Measurements from ENCODE around the gene HNF4A.

Gene HNF4A

GRCh38 chr20:44459271-44459670 is 103.8 kb downstream of the HNF4A start:
- no peak overlapping the region for H3K18ac ChIP-seq (ENCODE audit: low read length)
- H2AK5ac ChIP-seq (ENCODE audit: low read depth, low read length): no peak overlapping the region
- H3K14ac ChIP-seq (ENCODE audit: low read length): no peak overlapping the region
- H3K4ac ChIP-seq (ENCODE audit: low read length): no peak overlapping the region
- H3K9ac ChIP-seq (ENCODE audit: low read depth, low read length, poor library complexity): no peak overlapping the region
- no peaks in the 10 kb centered on the region for H3K4me1 ChIP-seq (ENCODE audit: control insufficient read depth in 2 of 2, insufficient read depth in 1 of 2, low read depth in 1 of 2, low read length in 2 of 2)
- WGBS, 2 donors (ENCODE audit: extremely low coverage in 2 of 2, insufficient read length in 2 of 2, insufficient replicate concordance in 1 of 2): no CpG with 5 or more reads among the region's 2 CpGs
- no peak overlapping the region for H2BK12ac ChIP-seq (ENCODE audit: low read length)
- H3K4me2 ChIP-seq (ENCODE audit: insufficient read depth, low read length, poor library complexity, severe bottlenecking): no peak overlapping the region
- no peaks in the 10 kb centered on the region for H3K79me1 ChIP-seq (ENCODE audit: low read depth, low read length)
- H3K23ac ChIP-seq (ENCODE audit: low read depth, low read length, poor library complexity): no peak overlapping the region
- no peak overlapping the region for H3K27ac ChIP-seq (replicated peaks; ENCODE audit: low read length)
- no peak overlapping the region for H4K8ac ChIP-seq (ENCODE audit: low read depth, low read length)
- H4K91ac ChIP-seq (ENCODE audit: low read depth, low read length, poor library complexity): no peak overlapping the region
- H3K27me3 ChIP-seq (ENCODE audit: control insufficient read depth in 3 of 3, insufficient read depth in 3 of 3, low read depth in 1 of 3, low read length in 3 of 3): no peaks in the 10 kb centered on the region
- H3K4me3 ChIP-seq (ENCODE audit: low read length in 2 of 2): no peak overlapping the region
- H3K36me3 ChIP-seq (replicated peaks in 1 of 2; ENCODE audit: control insufficient read depth in 2 of 2, insufficient read depth in 2 of 2, low read length in 2 of 2): no peaks in the 10 kb centered on the region
- no peaks in the 10 kb centered on the region for H3K9me3 ChIP-seq (replicated peaks in 1 of 2; ENCODE audit: control insufficient read depth in 2 of 2, insufficient read depth in 1 of 2, low read depth in 1 of 2, low read length in 2 of 2)
- no peak overlapping the region for H2BK15ac ChIP-seq (ENCODE audit: low read length)
- H2AFZ ChIP-seq (ENCODE audit: low read length): no peak overlapping the region
- H2BK120ac ChIP-seq (ENCODE audit: low read depth, low read length): no peak overlapping the region
- no peak overlapping the region for H2BK5ac ChIP-seq (ENCODE audit: low read length)
- no peak for DNase-seq (ENCODE audit: low spot score)

GRCh38 chr20:44460795-44461141 is 105.3 kb downstream of the HNF4A start:
- Histone ChIP-seq H3K4me3 (ENCODE audit: low read length in 2 of 2) (no peak overlapping the region), H3K27ac (replicated peaks; ENCODE audit: low read length) (no peak overlapping the region), H4K91ac (ENCODE audit: low read depth, low read length, poor library complexity) (no peak overlapping the region), H3K4me1 (ENCODE audit: control insufficient read depth in 2 of 2, insufficient read depth in 1 of 2, low read depth in 1 of 2, low read length in 2 of 2) (no peaks in the 10 kb centered on the region), H3K18ac (ENCODE audit: low read length) (no peak overlapping the region), H3K23ac (ENCODE audit: low read depth, low read length, poor library complexity) (no peak overlapping the region), H3K79me1 (ENCODE audit: low read depth, low read length) (no peaks in the 10 kb centered on the region), H2BK120ac (ENCODE audit: low read depth, low read length) (no peak overlapping the region), H3K9ac (ENCODE audit: low read depth, low read length, poor library complexity) (no peak overlapping the region), H4K8ac (ENCODE audit: low read depth, low read length) (no peak overlapping the region), H3K14ac (ENCODE audit: low read length) (no peak overlapping the region), H3K9me3 (replicated peaks in 1 of 2; ENCODE audit: control insufficient read depth in 2 of 2, insufficient read depth in 1 of 2, low read depth in 1 of 2, low read length in 2 of 2) (no peaks in the 10 kb centered on the region), H3K27me3 (ENCODE audit: control insufficient read depth in 3 of 3, insufficient read depth in 3 of 3, low read depth in 1 of 3, low read length in 3 of 3) (peaks cover 0 to 7% (median 0%) of the 10 kb centered on the region in 3 experiments), H3K36me3 (replicated peaks in 1 of 2; ENCODE audit: control insufficient read depth in 2 of 2, insufficient read depth in 2 of 2, low read length in 2 of 2) (no peaks in the 10 kb centered on the region), H2BK12ac (ENCODE audit: low read length) (no peak overlapping the region), H2AK5ac (ENCODE audit: low read depth, low read length) (no peak overlapping the region), H2BK5ac (ENCODE audit: low read length) (no peak overlapping the region), H2BK15ac (ENCODE audit: low read length) (no peak overlapping the region), H3K4ac (ENCODE audit: low read length) (no peak overlapping the region), H3K4me2 (ENCODE audit: insufficient read depth, low read length, poor library complexity, severe bottlenecking) (no peak overlapping the region), H2AFZ (ENCODE audit: low read length) (no peak overlapping the region)
- DNase-seq (ENCODE audit: low spot score): no peak
- no CpG with 5 or more reads among the region's 3 CpGs for WGBS, 2 donors (ENCODE audit: extremely low coverage in 2 of 2, insufficient read length in 2 of 2, insufficient replicate concordance in 1 of 2)

- Histone ChIP-seq H3K18ac (ENCODE audit: low read length) (no peak overlapping the region), H2BK12ac (ENCODE audit: low read length) (no peak overlapping the region), H3K27me3 (ENCODE audit: control insufficient read depth in 3 of 3, insufficient read depth in 3 of 3, low read depth in 1 of 3, low read length in 3 of 3) (peaks cover 0 to 7% (median 0%) of the 10 kb centered on the region in 3 experiments), H2BK5ac (ENCODE audit: low read length) (no peak overlapping the region), H3K4me3 (ENCODE audit: low read length in 2 of 2) (no peak overlapping the region), H3K9ac (ENCODE audit: low read depth, low read length, poor library complexity) (no peak overlapping the region), H2BK120ac (ENCODE audit: low read depth, low read length) (no peak overlapping the region), H2BK15ac (ENCODE audit: low read length) (no peak overlapping the region), H3K4me1 (ENCODE audit: control insufficient read depth in 2 of 2, insufficient read depth in 1 of 2, low read depth in 1 of 2, low read length in 2 of 2) (no peaks in the 10 kb centered on the region), H3K27ac (replicated peaks; ENCODE audit: low read length) (no peak overlapping the region), H3K4me2 (ENCODE audit: insufficient read depth, low read length, poor library complexity, severe bottlenecking) (no peak overlapping the region), H4K8ac (ENCODE audit: low read depth, low read length) (no peak overlapping the region), H2AK5ac (ENCODE audit: low read depth, low read length) (no peak overlapping the region), H2AFZ (ENCODE audit: low read length) (no peak overlapping the region), H3K4ac (ENCODE audit: low read length) (no peak overlapping the region), H4K91ac (ENCODE audit: low read depth, low read length, poor library complexity) (no peak overlapping the region), H3K14ac (ENCODE audit: low read length) (no peak overlapping the region), H3K23ac (ENCODE audit: low read depth, low read length, poor library complexity) (no peak overlapping the region), H3K36me3 (replicated peaks in 1 of 2; ENCODE audit: control insufficient read depth in 2 of 2, insufficient read depth in 2 of 2, low read length in 2 of 2) (no peaks in the 10 kb centered on the region), H3K9me3 (replicated peaks in 1 of 2; ENCODE audit: control insufficient read depth in 2 of 2, insufficient read depth in 1 of 2, low read depth in 1 of 2, low read length in 2 of 2) (no peaks in the 10 kb centered on the region), H3K79me1 (ENCODE audit: low read depth, low read length) (no peaks in the 10 kb centered on the region)
- DNase-seq (ENCODE audit: low spot score): no peak
- no CpG with 5 or more reads among the region's 6 CpGs for WGBS, 2 donors (ENCODE audit: extremely low coverage in 2 of 2, insufficient read length in 2 of 2, insufficient replicate concordance in 1 of 2)
These were observed 105.8 kb downstream of the HNF4A start for GRCh38 chr20:44461142-44461802.

- H3K9ac ChIP-seq (ENCODE audit: low read depth, low read length, poor library complexity): no peak overlapping the region
- no peak overlapping the region for H3K18ac ChIP-seq (ENCODE audit: low read length)
- no peak overlapping the region for H2BK5ac ChIP-seq (ENCODE audit: low read length)
- no peak overlapping the region for H3K27ac ChIP-seq (replicated peaks; ENCODE audit: low read length)
- H3K14ac ChIP-seq (ENCODE audit: low read length): no peak overlapping the region
- H3K4ac ChIP-seq (ENCODE audit: low read length): no peak overlapping the region
- no peak overlapping the region for H2BK120ac ChIP-seq (ENCODE audit: low read depth, low read length)
- no peaks in the 10 kb centered on the region for H3K36me3 ChIP-seq (replicated peaks in 1 of 2; ENCODE audit: control insufficient read depth in 2 of 2, insufficient read depth in 2 of 2, low read length in 2 of 2)
- no peak overlapping the region for H2BK15ac ChIP-seq (ENCODE audit: low read length)
- DNase-seq (ENCODE audit: low spot score): no peak
- no peaks in the 10 kb centered on the region for H3K79me1 ChIP-seq (ENCODE audit: low read depth, low read length)
- H3K4me2 ChIP-seq (ENCODE audit: insufficient read depth, low read length, poor library complexity, severe bottlenecking): no peak overlapping the region
- no peak overlapping the region for H3K23ac ChIP-seq (ENCODE audit: low read depth, low read length, poor library complexity)
- no peak overlapping the region for H4K8ac ChIP-seq (ENCODE audit: low read depth, low read length)
- peaks cover 0 to 7% (median 0%) of the 10 kb centered on the region in 3 experiments for H3K27me3 ChIP-seq (ENCODE audit: control insufficient read depth in 3 of 3, insufficient read depth in 3 of 3, low read depth in 1 of 3, low read length in 3 of 3)
- no peaks in the 10 kb centered on the region for H3K9me3 ChIP-seq (replicated peaks in 1 of 2; ENCODE audit: control insufficient read depth in 2 of 2, insufficient read depth in 1 of 2, low read depth in 1 of 2, low read length in 2 of 2)
- WGBS, 2 donors (ENCODE audit: extremely low coverage in 2 of 2, insufficient read length in 2 of 2, insufficient replicate concordance in 1 of 2): no CpG with 5 or more reads among the region's 5 CpGs
- no peaks in the 10 kb centered on the region for H3K4me1 ChIP-seq (ENCODE audit: control insufficient read depth in 2 of 2, insufficient read depth in 1 of 2, low read depth in 1 of 2, low read length in 2 of 2)
- no peak overlapping the region for H2AFZ ChIP-seq (ENCODE audit: low read length)
- H2BK12ac ChIP-seq (ENCODE audit: low read length): no peak overlapping the region
- no peak overlapping the region for H3K4me3 ChIP-seq (ENCODE audit: low read length in 2 of 2)
- no peak overlapping the region for H2AK5ac ChIP-seq (ENCODE audit: low read depth, low read length)
- H4K91ac ChIP-seq (ENCODE audit: low read depth, low read length, poor library complexity): no peak overlapping the region
These were observed 106.3 kb downstream of the HNF4A start for GRCh38 chr20:44461803-44462174.

Data from neuronal stem cell (in vitro differentiated cells).